Prostate gland (tissue), 2 donors: ENCODE measurements around the gene RSU1.

Source experiments
- CTCF ChIP-seq, 4 experiments: fragments of 200-600 bp in 2 of 4; fragments of 450-650 bp in 2 of 4; sonication (generic) in 2 of 4; IDR thresholded peaks; 1 replicate in 3 of 4; 2 replicates in 1 of 4; pipeline ENCODE4 v1.5.1; 2016 to 2019; ENCODE audit warnings: antibody characterized with exemption in 4 of 4, mild to moderate bottlenecking in 2 of 4, moderate library complexity in 2 of 4
- POLR2AphosphoS5 ChIP-seq: sonication (generic); formaldehyde crosslinking; IDR thresholded peaks from one replicate; pipeline ENCODE4 v1.6.1; 2017; ENCODE audit warnings: antibody characterized with exemption

- TF ChIP-seq CTCF (IDR thresholded peaks at IDR 0.05) = no peak
- no peak for TF ChIP-seq POLR2AphosphoS5
These were observed 143.0 kb downstream of the RSU1 start for GRCh38 chr10:16674147-16674703.
